HEK293 (cell line): ENCODE results near the gene HSD3B2.

Experiments
- CTCF ChIA-PET: fragments of 350-600 bp; formaldehyde crosslinking; extraction: SDS; loops from one replicate; lab custom pipeline; 2021; ENCODE audit warnings: antibody characterized with exemption; lab: Yijun Ruan, JAX
- POLR2A ChIA-PET: fragments of 300-600 bp; formaldehyde crosslinking; extraction: SDS; loops from one replicate; lab custom pipeline; 2020; ENCODE audit warnings: antibody characterized with exemption, inconsistent platforms; lab: Yijun Ruan, JAX
- H3K27ac ChIP-seq: fragments of 200-500 bp; sonication (Bioruptor generic); 2 replicates; pipeline ENCODE4 v1.5.1; 2014; ENCODE audit warnings: low read depth, low read length, control low read depth, inconsistent platforms; ENCODE audit errors: extremely low read depth
- H3K36me3 ChIP-seq, 2 experiments: fragments of 200-500 bp in 1 of 2; sonication (Bioruptor generic) in 1 of 2; 1 replicate in 1 of 2; 2 replicates in 1 of 2; pipeline ENCODE4 v1.5.1; 2014 to 2017; ENCODE audit warnings: inconsistent platforms in 2 of 2, low read length in 2 of 2; ENCODE audit not compliant: control insufficient read depth in 2 of 2, insufficient read depth in 1 of 2
- H3K4me1 ChIP-seq: fragments of 200-500 bp; sonication (Bioruptor generic); 2 replicates; pipeline ENCODE4 v1.5.1; 2014; ENCODE audit warnings: mild to moderate bottlenecking, low read length, inconsistent platforms; ENCODE audit not compliant: control insufficient read depth, insufficient read depth
- H3K4me3 ChIP-seq: 2 replicates; pipeline ENCODE4 v1.5.1; 2011; ENCODE audit warnings: low read depth, mild to moderate bottlenecking, control low read depth, low read length, moderate library complexity
- H3K9me3 ChIP-seq: fragments of 200-500 bp; sonication (Bioruptor generic); 2 replicates; pipeline ENCODE4 v1.5.1; 2014; ENCODE audit warnings: low read depth, low read length, inconsistent platforms; ENCODE audit not compliant: control insufficient read depth, insufficient read depth
- EGR2 ChIP-seq: fragments of 450-650 bp; formaldehyde crosslinking; IDR thresholded peaks from 2 replicates; pipeline ENCODE4 v1.5.1; 2016; ENCODE audit warnings: low read depth, missing biosample characterization, missing genetic modification characterization
- ELK4 ChIP-seq: IDR thresholded peaks from 2 replicates; pipeline ENCODE4 v1.6.1; 2011; ENCODE audit warnings: mild to moderate bottlenecking, low read depth, low read length, borderline replicate concordance
- GLI2 ChIP-seq: fragments of 450-650 bp; formaldehyde crosslinking; IDR thresholded peaks from 2 replicates; pipeline ENCODE4; 2017; ENCODE audit warnings: missing biosample characterization, missing genetic modification characterization, low read depth, borderline replicate concordance
- IKZF3 ChIP-seq: fragments of 450-650 bp; IDR thresholded peaks from 2 replicates; pipeline ENCODE4 v1.5.0; 2018; ENCODE audit warnings: missing biosample characterization, mild to moderate bottlenecking, missing genetic modification characterization, moderate library complexity
- MEIS1 ChIP-seq: sonication (generic); formaldehyde crosslinking; IDR thresholded peaks from 2 replicates; pipeline ENCODE4 v1.8.1; 2022; ENCODE audit warnings: missing genetic modification reagents, mild to moderate bottlenecking, borderline replicate concordance
- ZBTB44 ChIP-seq: fragments of 450-650 bp; IDR thresholded peaks from 2 replicates; pipeline ENCODE4 v1.5.1; 2018; ENCODE audit warnings: missing biosample characterization, mild to moderate bottlenecking, missing genetic modification characterization
- ZBTB6 ChIP-seq: fragments of 450-650 bp; formaldehyde crosslinking; IDR thresholded peaks from 2 replicates; pipeline ENCODE4 v1.5.1; 2017; ENCODE audit warnings: missing biosample characterization, missing genetic modification characterization
- ZBTB7A ChIP-seq: fragments of 450-650 bp; formaldehyde crosslinking; IDR thresholded peaks from 2 replicates; pipeline ENCODE4 v1.5.1; 2016; ENCODE audit warnings: low read depth, missing biosample characterization, missing genetic modification characterization
- ZBTB8A ChIP-seq: fragments of 450-650 bp; formaldehyde crosslinking; IDR thresholded peaks from 2 replicates; pipeline ENCODE4 v1.5.1; 2016; ENCODE audit warnings: missing biosample characterization, missing genetic modification characterization
- ZIC2 ChIP-seq: fragments of 450-650 bp; formaldehyde crosslinking; IDR thresholded peaks from 2 replicates; pipeline ENCODE4 v1.5.1; 2016; ENCODE audit warnings: missing biosample characterization, missing genetic modification characterization
- ZNF169 ChIP-seq: fragments of 450-650 bp; formaldehyde crosslinking; IDR thresholded peaks from 2 replicates; pipeline ENCODE4 v1.5.1; 2016; ENCODE audit warnings: missing biosample characterization, missing genetic modification characterization
- ZNF341 ChIP-seq: fragments of 450-650 bp; formaldehyde crosslinking; IDR thresholded peaks from 2 replicates; pipeline ENCODE4; 2016; ENCODE audit warnings: low read depth, missing biosample characterization, missing genetic modification characterization
- ZNF391 ChIP-seq: fragments of 450-650 bp; formaldehyde crosslinking; IDR thresholded peaks from 2 replicates; pipeline ENCODE4 v1.5.1; 2016; ENCODE audit warnings: low read depth, missing biosample characterization, missing genetic modification characterization, borderline replicate concordance
- ZNF488 ChIP-seq: fragments of 450-650 bp; formaldehyde crosslinking; IDR thresholded peaks from 2 replicates; pipeline ENCODE4 v1.5.1; 2016; ENCODE audit warnings: missing biosample characterization, missing genetic modification characterization
- ZNF514 ChIP-seq: fragments of 450-650 bp; formaldehyde crosslinking; IDR thresholded peaks from 2 replicates; pipeline ENCODE4 v1.5.1; 2016; ENCODE audit warnings: missing biosample characterization, missing genetic modification characterization
- ZNF610 ChIP-seq: fragments of 450-650 bp; formaldehyde crosslinking; IDR thresholded peaks from 2 replicates; pipeline ENCODE4 v1.5.1; 2016; ENCODE audit warnings: missing biosample characterization, missing genetic modification characterization, borderline replicate concordance
- ZNF664 ChIP-seq: fragments of 450-650 bp; formaldehyde crosslinking; IDR thresholded peaks from 2 replicates; pipeline ENCODE4 v1.5.1; 2016; ENCODE audit warnings: missing biosample characterization, missing genetic modification characterization
- ZNF704 ChIP-seq: fragments of 450-650 bp; formaldehyde crosslinking; IDR thresholded peaks from 2 replicates; pipeline ENCODE4 v1.5.1; 2016; ENCODE audit warnings: missing biosample characterization, missing genetic modification characterization
- ZNF830 ChIP-seq: fragments of 450-650 bp; IDR thresholded peaks from 2 replicates; pipeline ENCODE4 v1.5.0; 2018; ENCODE audit warnings: missing biosample characterization, missing genetic modification characterization, low read depth, mild to moderate bottlenecking, moderate library complexity
- ZSCAN4 ChIP-seq: fragments of 450-650 bp; formaldehyde crosslinking; IDR thresholded peaks from 2 replicates; pipeline ENCODE4 v1.5.1; 2017; ENCODE audit warnings: missing biosample characterization, missing genetic modification characterization
- ZSCAN5A ChIP-seq: fragments of 450-650 bp; formaldehyde crosslinking; IDR thresholded peaks from 2 replicates; pipeline ENCODE4 v1.5.1; 2016; ENCODE audit warnings: missing biosample characterization, missing genetic modification characterization

The HSD3B2 gene

GRCh38 chr1:119404736-119405135 lies 10.2 kb upstream of the HSD3B2 start:
- H3K4me1 ChIP-seq, result no peaks in the 10 kb centered on the region
- CTCF ChIA-PET, result interaction anchor here (0.6 kb wide), 1 partner anchor 109 kb away, joined by 3 read pairs; no protein-coding TSS in a partner anchor
- H3K4me3 ChIP-seq, result no peak overlapping the region
- H3K27ac ChIP-seq, result no peak overlapping the region
- H3K9me3 ChIP-seq, result no peaks in the 10 kb centered on the region
- TF ChIP-seq ZNF169 (tag by site-specific recombination), result no peak
- TF ChIP-seq ZBTB8A (tag by site-specific recombination), result no peak
- no peak for TF ChIP-seq ZNF664
- TF ChIP-seq, all 188 proteins: peak for 0
- no peaks in the 10 kb centered on the region for H3K36me3 ChIP-seq
- POLR2A ChIA-PET, result no interaction called here

GRCh38 chr1:119409731-119410130 lies 5.2 kb upstream of the HSD3B2 start:
- H3K4me3 ChIP-seq, result no peak overlapping the region
- H3K9me3 ChIP-seq, result no peaks in the 10 kb centered on the region
- H3K27ac ChIP-seq, result no peak overlapping the region
- CTCF ChIA-PET, result interaction anchor here (0.7 kb wide), 1 partner anchor 16 kb away, joined by 3 read pairs; no protein-coding TSS in a partner anchor
- no peaks in the 10 kb centered on the region for H3K36me3 ChIP-seq
- no peaks in the 10 kb centered on the region for H3K4me1 ChIP-seq
- POLR2A ChIA-PET, result no interaction called here
- TF ChIP-seq ZNF610 (tag by site-specific recombination) (no peak), ZNF704 (no peak), ZSCAN5A (tag by site-specific recombination) (no peak), ELK4 (no peak), ZBTB44 (tag by site-specific recombination) (no peak), ZNF664 (no peak), ZIC2 (tag by site-specific recombination) (no peak), EGR2 (no peak), IKZF3 (tag by site-specific recombination) (no peak), ZNF391 (tag by site-specific recombination) (no peak)
- TF ChIP-seq, all 188 proteins: peak for 0

- Histone ChIP-seq H3K9me3 (no peaks in the 10 kb centered on the region), H3K27ac (no peak overlapping the region), H3K36me3 (no peaks in the 10 kb centered on the region), H3K4me1 (no peaks in the 10 kb centered on the region), H3K4me3 (no peak overlapping the region)
- ChIA-PET POLR2A (no interaction called here), CTCF (no interaction called here)
- TF ChIP-seq ZBTB6 (tag by site-specific recombination), result no peak
- no peak for TF ChIP-seq ZNF514 (tag by site-specific recombination)
- no peak for TF ChIP-seq MEIS1 (CRISPR knock-in tag)
- no peak for TF ChIP-seq GLI2
- TF ChIP-seq ZNF341 (tag by site-specific recombination), result no peak
- no peak for TF ChIP-seq ZSCAN4 (tag by site-specific recombination)
- no peak for TF ChIP-seq ZNF488 (tag by site-specific recombination)
- TF ChIP-seq ZBTB44 (tag by site-specific recombination), result no peak
- TF ChIP-seq ZBTB7A (tag by site-specific recombination), result no peak
- no peak for TF ChIP-seq ZNF830 (tag by site-specific recombination)
Measured at GRCh38 chr1:119410961-119411360, 4.0 kb upstream of the HSD3B2 start.
